Activated CD4-positive, alpha-beta T cell treated with anti-CD3 and anti-CD28 coated beads, Interleukin-2, amount 50 U/mL, for 24 hours (primary cell): Measurements from ENCODE around the gene CXCL16.

Experiments used
- DNase-seq, 2 donors: peaks; one replicate each; pipeline ENCODE4 v3.0.0-alpha.2; 2020; ENCODE audit warnings: low read depth in 1 of 2, low spot score in 1 of 2

The CXCL16 gene

DNA sequence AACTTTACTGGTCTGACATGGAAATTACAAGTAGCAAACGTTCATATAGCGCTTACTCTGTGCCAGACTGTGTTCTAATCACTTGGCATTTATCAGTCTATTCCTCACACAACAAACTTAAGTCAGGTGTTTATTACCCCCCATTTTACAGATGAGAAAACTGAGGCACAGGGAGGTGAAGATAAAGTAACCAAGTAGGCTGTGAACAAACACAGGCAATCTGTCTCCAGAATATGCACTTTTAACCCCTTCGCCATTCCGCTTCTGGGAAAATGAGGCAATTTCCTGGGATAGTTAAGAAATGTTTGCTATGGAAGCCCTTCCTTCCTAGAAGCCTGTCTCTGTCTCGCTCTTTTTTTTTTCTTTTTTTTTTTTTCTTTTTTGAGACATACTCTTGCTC is 12.2 kb upstream of the CXCL16 start:
- DNase-seq, result no peak

- DNase-seq, result no peak
These were observed 10.9 kb upstream of the CXCL16 start for GRCh38 chr17:4750606-4751005.

- no peak for DNase-seq
These were observed 9.0 kb upstream of the CXCL16 start for GRCh38 chr17:4748686-4749085.

GRCh38 chr17:4747847-4748246 is 8.1 kb upstream of the CXCL16 start:
- no peak for DNase-seq

DNA sequence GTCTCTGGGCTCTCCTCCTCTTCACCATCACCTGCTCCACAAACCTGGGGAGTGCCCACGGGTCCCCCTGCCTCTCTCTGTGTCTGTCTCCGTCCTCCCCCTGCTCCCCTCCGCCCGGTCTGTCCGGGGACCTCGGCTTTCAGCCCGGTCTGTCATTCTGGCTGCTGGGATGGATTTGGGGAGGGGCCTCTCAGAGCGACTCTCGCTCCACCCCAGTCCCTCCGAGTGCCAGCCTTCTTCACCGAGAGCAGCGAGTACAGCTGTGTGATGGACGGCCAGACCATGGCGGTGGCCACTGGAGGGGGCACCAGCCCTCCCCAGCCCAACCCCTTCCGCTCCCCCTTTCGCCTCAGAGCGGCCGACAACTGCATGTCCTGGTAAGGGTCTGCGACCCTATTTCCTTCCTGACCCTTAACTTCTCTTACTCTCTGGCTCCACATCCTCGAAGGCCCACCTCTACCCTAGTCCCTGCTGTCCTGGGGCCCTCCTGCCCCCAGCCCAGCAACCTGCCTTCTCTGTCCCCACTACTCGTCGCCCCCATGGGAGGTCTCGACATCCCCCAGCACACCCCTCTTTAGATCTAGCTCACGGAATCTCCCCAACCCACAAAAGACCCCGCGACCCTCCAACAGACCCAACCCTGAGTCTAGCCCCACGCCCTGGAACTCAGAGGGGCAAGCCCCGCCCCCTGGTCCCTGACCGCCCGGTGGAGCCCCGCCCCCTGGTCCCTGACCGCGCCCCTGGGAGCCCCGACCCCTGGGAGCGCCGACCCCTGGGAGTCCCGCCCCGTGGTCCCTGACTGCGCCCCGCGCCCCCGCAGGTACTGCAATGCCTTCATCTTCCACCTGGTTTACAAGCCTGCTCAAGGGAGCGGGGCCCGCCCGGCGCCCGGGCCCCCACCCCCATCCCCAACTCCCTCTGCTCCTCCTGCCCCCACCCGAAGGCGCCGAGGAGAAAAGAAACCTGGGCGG is 5.6 kb upstream of the CXCL16 start:
- DNase-seq, result no peak

DNA sequence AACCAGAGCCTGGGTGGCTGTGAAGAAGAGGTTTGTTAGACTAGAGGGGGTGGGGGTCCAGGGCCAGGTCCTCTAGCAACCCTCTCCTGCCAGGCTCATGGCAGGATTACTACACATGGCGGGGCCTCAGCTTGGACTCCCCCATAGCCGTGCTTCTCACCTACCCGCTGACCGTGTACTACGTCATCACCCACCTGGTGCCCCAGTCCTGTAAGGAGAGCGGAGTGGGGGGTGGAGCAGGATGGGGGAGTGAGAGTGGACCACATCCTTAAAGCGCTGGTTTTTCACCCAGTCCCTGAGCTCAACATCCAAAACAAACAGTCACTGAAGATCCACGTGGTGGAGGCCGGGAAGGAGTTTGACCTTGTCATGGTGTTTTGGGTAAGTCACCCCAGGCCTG is 4.2 kb upstream of the CXCL16 start:
- DNase-seq, result no peak

- DNase-seq, result no peak
These were observed 3.5 kb upstream of the CXCL16 start for GRCh38 chr17:4743216-4743615.

DNA sequence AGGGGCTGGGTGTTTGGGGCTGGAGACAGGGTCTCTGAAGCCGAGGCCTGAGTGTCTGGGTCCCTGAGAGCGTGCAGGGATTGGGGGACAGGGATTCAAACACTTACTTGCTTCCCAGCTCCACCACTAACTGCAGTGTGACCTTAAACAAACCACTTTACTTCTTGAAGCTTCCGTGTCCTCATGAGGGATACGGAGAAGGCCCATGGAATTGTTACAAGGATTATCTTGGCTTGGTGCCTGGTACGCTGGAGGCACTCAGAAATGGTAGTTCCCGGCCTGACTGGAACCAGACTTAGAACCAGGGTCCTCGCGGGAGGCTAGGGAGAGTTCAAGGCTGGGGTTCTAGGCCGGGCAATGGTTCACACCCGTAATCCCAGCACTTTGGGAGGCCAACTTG is 2.9 kb upstream of the CXCL16 start:
- DNase-seq, result no peak

GRCh38 chr17:4742133-4742532 is 2.4 kb upstream of the CXCL16 start:
- no peak for DNase-seq

- no peak for DNase-seq
These were observed 1.8 kb upstream of the CXCL16 start for GRCh38 chr17:4741544-4741943.

GRCh38 chr17:4740584-4740983 is 856 bp upstream of the CXCL16 start:
- no peak for DNase-seq

DNA sequence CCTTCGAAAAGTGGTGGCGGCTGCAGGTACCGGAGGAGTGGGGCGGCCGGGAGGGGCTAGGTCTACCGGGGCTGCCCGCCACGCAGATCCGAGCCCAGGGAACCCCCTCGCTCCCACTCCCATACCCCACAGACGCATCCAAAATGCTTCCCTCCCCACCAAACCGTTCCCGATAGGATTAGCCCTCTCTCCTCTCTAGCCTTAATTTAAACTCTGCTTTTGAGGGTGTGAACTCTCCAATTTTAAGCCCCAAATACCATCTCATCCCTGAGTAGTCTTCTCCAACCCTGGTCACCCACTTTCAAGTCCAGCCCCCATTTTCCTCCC is 260 bp upstream of the CXCL16 start:
- DNase-seq, result no peak

- DNase-seq, result no peak
These were observed 1.3 kb downstream of the CXCL16 start for GRCh38 chr17:4738136-4739121.

DNA sequence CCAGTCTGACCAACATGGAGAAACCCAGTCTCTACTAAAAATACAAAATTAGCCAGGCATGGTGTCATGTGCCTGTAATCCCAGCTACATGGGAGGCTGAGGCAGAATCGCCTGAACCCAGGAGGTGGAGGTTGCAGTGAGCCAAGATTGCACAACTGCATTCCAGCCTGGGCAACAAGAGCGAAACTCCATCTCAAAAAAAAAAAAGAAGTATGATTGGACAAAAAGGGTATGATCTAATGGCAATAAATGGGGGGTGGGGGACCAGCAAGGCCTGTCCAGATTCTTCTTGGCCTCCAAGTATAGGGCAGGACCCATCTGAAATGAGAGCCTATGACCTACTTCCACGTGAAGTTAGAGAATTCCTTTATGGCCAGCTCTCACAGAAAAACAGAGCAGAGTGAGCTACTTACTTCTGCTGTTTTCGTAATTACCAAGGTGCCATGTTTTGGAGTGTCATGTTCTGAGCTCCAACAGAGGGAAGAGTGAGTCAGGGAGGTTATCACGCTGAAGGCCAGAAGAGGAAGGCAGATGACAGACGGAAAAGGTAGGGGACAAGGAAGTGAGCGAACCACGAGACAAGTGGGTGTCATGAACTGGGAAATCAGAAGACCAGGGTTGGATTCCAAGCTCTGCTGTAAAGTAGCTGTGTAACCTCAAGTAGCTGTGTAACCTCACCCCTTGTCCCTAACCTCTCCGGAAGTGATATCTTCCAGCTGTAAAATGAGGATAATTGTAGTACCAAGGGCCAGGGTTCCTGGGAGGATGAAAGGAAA is 3.7 kb downstream of the CXCL16 start:
- DNase-seq, result no peak

DNA sequence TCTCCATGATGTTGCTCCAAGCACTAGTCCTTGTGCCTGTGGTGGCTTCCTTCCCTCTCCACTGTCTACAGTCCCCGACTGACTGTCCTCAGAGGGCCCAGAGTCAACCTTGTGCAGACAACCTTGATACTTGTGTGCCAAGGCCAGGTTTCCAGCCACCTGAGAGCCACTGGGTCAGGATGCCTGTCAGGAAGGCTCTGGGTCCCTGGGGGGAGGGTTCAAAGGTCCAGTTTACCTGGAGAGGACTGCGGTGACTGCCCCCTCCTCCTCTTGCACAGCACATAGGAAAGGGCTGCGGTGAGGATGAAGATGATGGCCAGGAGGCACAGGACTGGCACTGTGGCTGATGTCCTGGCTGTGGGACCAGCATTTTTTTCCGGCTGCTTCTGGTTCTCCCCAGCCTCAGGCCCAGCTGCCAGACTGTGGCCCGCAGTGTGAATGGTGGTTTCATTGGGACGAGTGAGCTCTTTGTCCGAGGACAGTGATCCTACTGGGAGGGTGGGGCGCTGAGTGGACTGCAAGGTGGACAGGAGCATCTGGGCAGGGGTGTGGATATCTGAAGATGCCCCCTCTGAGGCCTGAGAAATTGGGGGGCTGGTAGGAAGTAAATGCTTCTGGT is 4.8 kb downstream of the CXCL16 start:
- no peak for DNase-seq

DNA sequence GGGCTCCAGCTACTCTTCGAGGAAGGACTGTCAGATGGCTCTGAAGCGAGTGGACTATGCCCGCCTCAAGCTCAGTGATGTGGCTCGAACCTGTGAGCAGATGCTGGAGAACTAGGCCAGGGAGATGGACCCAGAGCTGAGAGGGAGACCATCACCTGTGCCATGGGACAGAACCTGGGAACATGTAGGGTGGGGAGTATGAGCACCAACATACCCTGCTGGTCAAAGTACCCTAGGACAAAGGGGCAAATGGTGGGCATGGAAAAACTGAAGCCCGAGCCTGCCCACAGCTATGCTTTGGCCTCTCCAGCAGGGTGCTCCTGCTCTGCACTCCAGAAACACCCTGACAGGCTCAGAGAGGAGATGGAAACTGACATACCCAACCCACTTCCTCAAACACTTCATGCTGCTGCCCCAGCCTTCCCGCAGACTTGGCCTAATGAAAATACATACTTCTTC is 6.6 kb downstream of the CXCL16 start:
- no peak for DNase-seq

DNA sequence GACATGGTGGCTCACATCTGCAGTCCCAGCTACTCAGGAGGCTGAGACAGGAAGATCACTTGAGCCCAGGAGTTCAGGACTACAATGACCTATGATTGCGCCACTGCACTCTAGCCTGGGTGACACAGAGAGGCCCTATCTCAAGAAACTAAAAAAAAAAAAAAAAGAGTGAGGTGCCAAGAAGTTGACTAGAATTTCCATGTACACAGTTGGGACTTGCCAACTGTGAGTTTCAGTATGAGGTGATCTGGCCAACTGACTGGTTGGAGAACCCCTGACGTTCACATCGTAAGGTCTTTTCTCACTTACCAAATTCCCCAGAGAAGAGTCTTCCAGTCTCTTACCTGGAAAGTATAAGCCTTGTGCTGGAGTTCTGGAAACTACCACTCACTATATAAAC is 11.6 kb downstream of the CXCL16 start:
- no peak for DNase-seq

DNA sequence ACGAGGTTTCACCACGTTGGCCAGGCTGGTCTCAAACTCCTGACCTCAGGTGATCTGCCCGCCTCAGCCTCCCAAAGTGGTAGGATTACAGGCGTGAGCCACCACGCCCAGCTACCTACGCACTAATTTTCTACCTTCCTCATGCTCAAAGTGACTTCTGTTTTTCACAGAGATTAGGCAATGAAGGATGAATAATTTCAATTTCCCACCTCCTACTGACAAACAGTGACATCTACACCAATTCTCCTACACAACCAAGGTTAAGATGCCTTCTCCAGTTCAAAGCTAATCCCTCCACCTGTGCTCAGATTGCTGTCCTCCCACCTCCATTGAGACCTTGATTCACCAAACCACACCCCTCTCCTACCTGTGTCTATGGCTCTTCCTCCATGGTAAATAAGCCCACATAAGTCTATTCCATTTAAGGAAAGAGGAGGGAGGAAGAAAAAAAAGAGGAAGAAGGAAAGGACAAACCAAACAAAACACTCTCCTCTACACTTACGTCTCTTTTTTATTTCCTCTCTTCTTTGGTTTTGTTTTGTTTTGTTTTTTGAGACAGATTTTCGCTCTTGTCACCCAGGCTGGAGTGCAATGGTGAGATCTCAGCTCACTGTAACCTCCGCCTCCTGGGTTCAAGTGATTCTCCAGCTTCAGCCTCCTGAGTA is 13.9 kb downstream of the CXCL16 start:
- no peak for DNase-seq

DNA sequence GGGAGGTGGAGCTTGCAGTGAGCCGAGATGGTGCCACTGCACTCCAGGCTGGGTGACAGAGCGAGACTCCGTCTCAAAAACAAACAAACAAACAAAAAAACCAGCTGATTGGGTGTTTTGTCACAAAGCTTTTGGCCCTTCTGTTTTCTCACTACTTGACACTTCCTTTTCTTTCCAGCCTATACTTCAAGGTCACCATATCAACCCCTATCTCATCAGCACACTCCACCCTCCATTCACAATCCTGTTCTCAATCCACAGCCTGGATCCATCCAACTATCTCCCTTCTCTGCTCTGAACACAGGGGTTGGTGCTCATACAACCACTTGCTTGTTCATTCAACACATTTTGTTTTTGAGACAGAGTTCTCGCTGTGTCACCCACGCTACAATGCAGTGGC is 15.1 kb downstream of the CXCL16 start:
- no peak for DNase-seq

- no peak for DNase-seq
These were observed 17.0 kb downstream of the CXCL16 start for GRCh38 chr17:4722678-4723240.
